Mucosa of rectum (tissue), 2 donors: ENCODE data around the gene TBC1D19.
"Not testable (repeated sequence)": the region's sequence is repeated elsewhere in the genome, so short reads cannot be mapped to it uniquely, and the experiment has no call there.

Source experiments
- H3K27ac ChIP-seq, 2 donors: one replicate each; pipeline ENCODE4 v1.7.0; 2013; ENCODE audit warnings: inconsistent platforms in 2 of 2, low read depth in 2 of 2, low read length in 2 of 2
- H3K27me3 ChIP-seq, 2 donors: one replicate each; pipeline ENCODE4 v1.7.0; 2013; ENCODE audit warnings: low read length in 2 of 2; ENCODE audit not compliant: control insufficient read depth in 2 of 2, insufficient read depth in 2 of 2
- H3K36me3 ChIP-seq, 2 donors: one replicate each; pipeline ENCODE4 v1.7.0; 2013; ENCODE audit warnings: low read length in 2 of 2; ENCODE audit not compliant: control insufficient read depth in 2 of 2, insufficient read depth in 2 of 2
- H3K4me1 ChIP-seq, 2 donors: one replicate each; pipeline ENCODE4 v1.7.0; 2013; ENCODE audit warnings: low read length in 2 of 2, mild to moderate bottlenecking in 1 of 2; ENCODE audit not compliant: control insufficient read depth in 2 of 2, insufficient read depth in 2 of 2
- H3K4me3 ChIP-seq, 2 donors: one replicate each; pipeline ENCODE4 v1.7.0; 2013; ENCODE audit warnings: low read length in 2 of 2
- H3K9ac ChIP-seq, 2 donors: one replicate each; pipeline ENCODE4 v1.7.0; 2013; ENCODE audit warnings: low read length in 2 of 2, low read depth in 1 of 2, mild to moderate bottlenecking in 1 of 2
- H3K9me3 ChIP-seq, 2 donors: one replicate each; pipeline ENCODE4 v1.7.0; 2013; ENCODE audit warnings: low read length in 2 of 2; ENCODE audit not compliant: control insufficient read depth in 2 of 2
- donor health status: healthy.
- donor health status: Normal muscosa, but diverticular disease.

Gene TBC1D19

DNA sequence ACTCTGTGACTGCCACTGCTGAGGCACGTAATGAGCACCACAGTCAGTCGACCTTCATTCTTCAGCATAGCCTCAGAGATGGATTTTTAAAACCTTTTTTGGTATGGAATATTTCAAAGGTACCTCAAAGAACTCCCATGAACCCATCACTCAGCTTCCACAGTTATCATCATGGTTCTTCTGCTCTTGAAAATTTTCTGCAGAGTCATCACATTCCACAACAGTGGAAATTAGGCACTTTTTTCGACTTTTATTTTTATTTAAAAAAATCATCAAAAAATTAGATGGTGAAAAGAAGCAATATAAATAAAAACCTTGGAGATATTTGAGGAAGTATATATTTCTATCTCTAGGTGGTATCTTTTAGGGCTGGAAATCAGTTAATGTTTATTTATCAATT, 37.5 kb downstream of the TBC1D19 start:
- no peak overlapping the region for H3K9ac ChIP-seq
- H3K4me3 ChIP-seq = no peak overlapping the region
- no peak overlapping the region for H3K27ac ChIP-seq
- no peaks in the 10 kb centered on the region for H3K9me3 ChIP-seq
- H3K27me3 ChIP-seq = no peaks in the 10 kb centered on the region
- H3K4me1 ChIP-seq = no peaks in the 10 kb centered on the region
- H3K36me3 ChIP-seq = no peaks in the 10 kb centered on the region

DNA sequence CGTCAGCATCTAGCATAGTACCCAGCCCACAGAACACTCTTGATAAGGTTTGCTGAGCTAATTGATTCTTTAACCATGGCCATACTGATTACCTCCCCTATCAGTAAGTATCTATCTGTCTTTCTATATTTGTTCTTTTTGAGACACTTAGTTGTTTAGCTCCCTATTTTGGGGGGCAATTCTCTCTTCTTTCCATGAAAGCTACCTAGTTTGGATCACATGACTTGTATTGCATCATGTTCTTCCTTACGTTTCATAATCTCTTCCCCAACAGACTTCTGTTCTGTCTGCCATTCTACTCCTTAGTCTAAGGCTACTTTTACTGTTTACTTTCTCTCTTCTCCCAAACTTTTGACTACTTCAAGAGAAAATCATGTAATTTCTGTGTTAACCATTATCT, 39.0 kb downstream of the TBC1D19 start:
- Histone ChIP-seq H3K9me3 (no peaks in the 10 kb centered on the region), H3K4me3 (no peak overlapping the region), H3K36me3 (no peaks in the 10 kb centered on the region), H3K27ac (no peak overlapping the region), H3K27me3 (no peaks in the 10 kb centered on the region), H3K9ac (no peak overlapping the region), H3K4me1 (no peaks in the 10 kb centered on the region)

DNA sequence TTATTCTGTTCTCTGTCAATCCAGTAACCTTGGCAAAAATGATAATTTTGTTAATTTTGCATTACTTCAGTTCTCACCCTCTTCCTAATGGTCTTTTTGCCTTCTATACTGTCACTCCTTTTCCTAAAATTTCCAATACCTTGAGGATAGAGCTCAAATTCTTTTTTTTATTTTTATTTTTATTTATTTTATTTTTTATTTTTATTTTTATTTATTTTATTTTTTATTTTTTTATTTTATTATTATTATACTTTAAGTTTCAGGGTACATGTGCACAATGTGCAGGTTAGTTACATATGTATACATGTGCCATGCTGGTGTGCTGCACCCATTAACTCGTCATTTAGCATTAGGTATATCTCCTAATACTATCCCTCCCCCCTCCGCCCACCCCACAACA, 42.8 kb downstream of the TBC1D19 start:
- not testable (repeated sequence) for H3K27me3 ChIP-seq, H3K4me1 ChIP-seq, H3K9me3 ChIP-seq, H3K4me3 ChIP-seq, H3K27ac ChIP-seq, H3K9ac ChIP-seq, H3K36me3 ChIP-seq

DNA sequence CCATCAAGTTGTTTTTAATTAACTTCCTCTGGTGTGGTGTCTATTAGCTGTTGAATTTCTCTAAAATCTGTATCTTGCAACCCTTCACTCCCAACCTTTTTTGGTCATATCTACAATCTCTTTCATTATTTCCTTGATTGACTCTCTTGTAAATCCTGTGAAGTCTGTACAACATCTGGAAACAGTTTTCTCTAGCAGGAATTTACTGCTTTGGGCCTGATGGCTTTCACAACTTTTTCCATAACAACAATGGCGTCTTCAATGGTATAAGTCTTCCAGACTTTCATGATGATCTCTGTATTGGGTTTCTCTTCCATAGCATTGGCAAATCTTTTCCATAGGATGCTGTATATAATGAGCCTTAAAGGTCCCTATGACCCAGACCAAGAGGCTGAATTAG, 49.0 kb downstream of the TBC1D19 start:
- Histone ChIP-seq H3K9me3 (no peaks in the 10 kb centered on the region), H3K4me1 (no peaks in the 10 kb centered on the region), H3K36me3 (no peaks in the 10 kb centered on the region), H3K9ac (no peak overlapping the region), H3K4me3 (no peak overlapping the region), H3K27me3 (no peaks in the 10 kb centered on the region), H3K27ac (no peak overlapping the region)

DNA sequence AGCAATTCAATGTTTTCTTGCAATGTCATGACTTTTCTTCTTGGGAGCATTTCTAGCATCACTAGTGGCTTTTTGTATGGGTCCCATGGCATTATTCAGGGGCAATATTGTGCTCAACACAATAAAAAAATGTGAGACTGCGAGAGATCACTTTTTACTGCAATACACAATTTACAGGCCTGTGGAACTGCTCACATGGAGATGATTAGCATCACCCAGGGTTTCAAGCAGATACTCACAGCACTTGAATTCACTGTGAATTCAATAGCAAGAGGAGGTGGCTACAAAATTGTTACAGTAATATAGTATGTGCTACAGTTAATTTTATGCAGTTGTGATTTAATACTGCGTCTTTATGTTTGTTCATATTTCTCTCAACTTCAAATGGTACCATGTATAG, 50.4 kb downstream of the TBC1D19 start:
- H3K36me3 ChIP-seq = peaks cover 2 to 3% of the 10 kb centered on the region in 2 donors

DNA sequence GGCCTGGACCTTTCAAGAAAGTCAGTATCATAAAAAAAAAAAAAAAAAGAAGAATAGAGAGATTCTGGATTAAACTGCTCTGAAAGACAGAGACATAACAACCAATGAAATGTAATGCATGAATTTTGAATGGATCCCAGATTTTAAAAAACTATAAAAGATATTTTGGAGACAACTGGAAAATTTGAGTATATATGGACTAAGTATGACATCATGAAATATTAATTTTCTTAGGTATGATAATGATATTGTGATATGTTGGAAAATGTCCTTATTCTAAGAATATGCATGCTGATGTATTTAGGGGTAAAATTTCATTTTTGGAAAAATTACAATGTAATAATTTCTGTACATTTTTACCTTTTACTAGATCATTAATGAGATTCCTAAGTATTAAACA, 52.6 kb downstream of the TBC1D19 start:
- peaks cover 2 to 3% of the 10 kb centered on the region in 2 donors for H3K36me3 ChIP-seq

More for the DNA sequence above, 50.4 kb downstream of the TBC1D19 start:
- Histone ChIP-seq H3K27ac (no peak overlapping the region), H3K4me3 (no peak overlapping the region), H3K4me1 (no peaks in the 10 kb centered on the region), H3K27me3 (no peaks in the 10 kb centered on the region), H3K9me3 (no peaks in the 10 kb centered on the region), H3K9ac (no peak overlapping the region)

DNA sequence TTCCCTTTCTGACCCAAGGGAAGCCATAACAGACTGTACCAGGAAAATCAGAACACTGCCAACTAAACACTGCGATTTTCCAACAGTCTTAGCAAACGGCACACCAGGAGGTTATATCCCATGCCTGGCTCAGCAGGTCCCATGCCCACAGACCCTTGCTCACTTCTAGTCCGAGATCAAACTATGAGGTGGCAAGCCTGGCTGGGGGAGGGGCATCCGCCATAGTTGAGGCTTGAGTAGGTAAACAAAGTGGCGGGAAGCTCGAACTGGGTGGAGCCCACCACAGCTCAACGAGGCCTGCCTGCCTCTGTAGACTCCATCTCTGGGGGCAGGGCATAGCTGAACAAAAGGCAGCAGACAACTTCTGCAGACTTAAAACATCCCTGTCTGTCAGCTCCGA, 56.8 kb downstream of the TBC1D19 start:
- not testable (repeated sequence) for H3K4me1 ChIP-seq, H3K27me3 ChIP-seq, H3K9ac ChIP-seq, H3K9me3 ChIP-seq, H3K36me3 ChIP-seq, H3K4me3 ChIP-seq, H3K27ac ChIP-seq

More for the DNA sequence above, 52.6 kb downstream of the TBC1D19 start:
- Histone ChIP-seq H3K4me1 (no peaks in the 10 kb centered on the region), H3K4me3 (no peak overlapping the region), H3K9ac (no peak overlapping the region), H3K27ac (no peak overlapping the region), H3K27me3 (no peaks in the 10 kb centered on the region), H3K9me3 (no peaks in the 10 kb centered on the region)

DNA sequence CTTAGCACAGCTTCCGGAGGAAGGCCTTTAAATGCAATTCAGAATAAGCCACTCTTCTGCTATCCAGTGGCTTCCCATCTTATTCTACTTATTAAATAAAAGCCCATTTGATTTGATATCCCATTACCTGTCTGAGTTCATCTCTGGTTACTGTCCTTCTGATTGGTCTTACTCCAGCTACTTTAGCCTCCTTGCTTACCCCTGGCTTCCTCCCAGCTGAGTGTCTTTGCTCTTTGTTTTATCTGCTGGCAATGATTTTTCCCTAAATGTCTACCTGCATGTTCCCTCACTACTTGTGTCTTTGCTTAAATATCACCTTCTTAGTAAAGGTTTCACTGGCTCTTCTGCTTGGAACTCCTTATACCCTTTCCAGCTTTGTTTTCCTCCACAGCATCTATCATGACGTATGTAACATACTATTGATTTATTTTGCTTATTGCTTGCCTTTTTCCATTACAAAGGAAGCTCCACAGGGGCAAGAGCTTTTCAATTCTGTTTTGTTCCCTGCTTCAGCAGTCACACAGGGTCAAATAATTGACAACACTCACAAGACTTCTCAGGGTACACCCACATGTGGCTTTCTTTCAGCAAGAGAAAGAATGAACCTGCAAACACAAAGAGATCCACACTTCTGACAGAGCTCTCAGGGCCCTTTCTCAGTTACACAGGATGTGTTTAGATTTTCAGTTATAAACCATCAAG, 63.8 kb downstream of the TBC1D19 start:
- H3K9ac ChIP-seq = no peak overlapping the region
- H3K9me3 ChIP-seq = no peaks in the 10 kb centered on the region
- no peak overlapping the region for H3K4me3 ChIP-seq
- H3K36me3 ChIP-seq = no peaks in the 10 kb centered on the region
- no peak overlapping the region for H3K27ac ChIP-seq
- no peaks in the 10 kb centered on the region for H3K4me1 ChIP-seq
- no peaks in the 10 kb centered on the region for H3K27me3 ChIP-seq

DNA sequence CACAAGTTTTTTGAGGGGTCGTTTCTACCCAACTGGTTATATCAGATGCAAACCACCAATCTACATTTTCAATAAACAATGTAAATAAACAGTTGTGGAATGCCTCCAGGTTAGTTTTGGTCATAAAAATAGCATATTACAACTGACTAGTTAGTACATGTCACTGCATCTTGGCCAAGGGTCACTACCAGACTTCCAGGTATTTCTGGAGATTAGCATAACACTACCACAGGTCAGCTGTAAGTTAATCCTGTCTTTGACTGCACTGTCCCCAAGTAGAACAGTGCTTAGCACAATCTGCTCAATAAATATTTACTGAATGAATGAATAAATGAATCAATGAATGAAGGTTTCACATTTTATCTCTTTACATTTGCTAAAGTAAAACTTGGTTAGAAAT, 64.4 kb downstream of the TBC1D19 start:
- Histone ChIP-seq H3K4me3 (no peak overlapping the region), H3K27ac (no peak overlapping the region), H3K9ac (no peak overlapping the region), H3K27me3 (no peaks in the 10 kb centered on the region), H3K36me3 (no peaks in the 10 kb centered on the region), H3K9me3 (no peaks in the 10 kb centered on the region), H3K4me1 (no peaks in the 10 kb centered on the region)

DNA sequence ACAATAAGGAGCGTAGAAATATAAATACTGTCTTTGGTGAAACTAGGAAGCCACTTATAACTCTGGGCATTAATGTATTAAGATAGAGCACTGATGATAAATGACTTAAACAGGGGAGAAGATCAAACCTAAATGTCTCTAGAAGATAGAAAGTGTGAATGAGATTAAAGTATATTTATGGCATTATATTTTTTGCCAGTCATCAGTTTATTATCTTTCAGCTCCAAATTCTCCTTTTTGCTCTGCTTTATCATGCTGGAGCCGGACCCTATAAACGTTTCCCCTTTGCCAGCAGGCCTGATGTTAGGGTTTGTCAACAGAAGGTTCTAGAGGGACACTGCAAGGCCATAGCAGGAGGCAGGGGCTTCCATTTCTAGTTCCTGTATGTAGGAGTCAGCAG, 76.4 kb downstream of the TBC1D19 start:
- Histone ChIP-seq H3K9ac (no peak overlapping the region), H3K4me3 (no peak overlapping the region), H3K27ac (no peak overlapping the region), H3K9me3 (no peaks in the 10 kb centered on the region), H3K4me1 (no peaks in the 10 kb centered on the region), H3K27me3 (no peaks in the 10 kb centered on the region), H3K36me3 (no peaks in the 10 kb centered on the region)

DNA sequence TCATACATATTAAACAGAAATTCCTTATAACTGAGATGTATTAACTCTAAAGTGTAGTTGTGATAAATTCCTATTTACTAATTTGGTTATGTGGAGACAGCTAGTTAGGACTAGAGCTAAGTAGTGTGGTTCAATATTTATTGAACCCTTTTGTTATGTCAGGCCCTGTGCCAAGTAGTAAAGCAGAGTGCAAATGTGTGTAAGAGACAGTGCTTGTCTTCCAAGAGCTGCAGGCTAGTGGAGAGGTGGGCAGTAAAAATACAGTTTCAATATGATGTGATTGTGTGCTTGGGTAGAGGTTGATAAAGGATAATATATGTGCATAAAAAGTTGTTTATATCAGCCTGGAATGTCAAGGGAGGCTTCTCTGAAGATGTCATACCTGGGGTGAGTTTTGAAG, 80.0 kb downstream of the TBC1D19 start:
- Histone ChIP-seq H3K27me3 (no peaks in the 10 kb centered on the region), H3K9ac (no peak overlapping the region), H3K4me3 (no peak overlapping the region), H3K36me3 (no peaks in the 10 kb centered on the region), H3K9me3 (no peaks in the 10 kb centered on the region), H3K4me1 (no peaks in the 10 kb centered on the region), H3K27ac (no peak overlapping the region)
